Measurements from ENCODE around the gene AQP1. TPM values are rescaled to one million over a fixed set of nuclear protein-coding genes. Genes with fewer than 3 reads are reported as not detected.

Gene AQP1
- total and polyA plus RNA-seq, 2 of the 8 experiments (the other 6 are each of a cell fraction or from before 2014, with no cell fraction given): 0.18 to 0.19 TPM

DNA sequence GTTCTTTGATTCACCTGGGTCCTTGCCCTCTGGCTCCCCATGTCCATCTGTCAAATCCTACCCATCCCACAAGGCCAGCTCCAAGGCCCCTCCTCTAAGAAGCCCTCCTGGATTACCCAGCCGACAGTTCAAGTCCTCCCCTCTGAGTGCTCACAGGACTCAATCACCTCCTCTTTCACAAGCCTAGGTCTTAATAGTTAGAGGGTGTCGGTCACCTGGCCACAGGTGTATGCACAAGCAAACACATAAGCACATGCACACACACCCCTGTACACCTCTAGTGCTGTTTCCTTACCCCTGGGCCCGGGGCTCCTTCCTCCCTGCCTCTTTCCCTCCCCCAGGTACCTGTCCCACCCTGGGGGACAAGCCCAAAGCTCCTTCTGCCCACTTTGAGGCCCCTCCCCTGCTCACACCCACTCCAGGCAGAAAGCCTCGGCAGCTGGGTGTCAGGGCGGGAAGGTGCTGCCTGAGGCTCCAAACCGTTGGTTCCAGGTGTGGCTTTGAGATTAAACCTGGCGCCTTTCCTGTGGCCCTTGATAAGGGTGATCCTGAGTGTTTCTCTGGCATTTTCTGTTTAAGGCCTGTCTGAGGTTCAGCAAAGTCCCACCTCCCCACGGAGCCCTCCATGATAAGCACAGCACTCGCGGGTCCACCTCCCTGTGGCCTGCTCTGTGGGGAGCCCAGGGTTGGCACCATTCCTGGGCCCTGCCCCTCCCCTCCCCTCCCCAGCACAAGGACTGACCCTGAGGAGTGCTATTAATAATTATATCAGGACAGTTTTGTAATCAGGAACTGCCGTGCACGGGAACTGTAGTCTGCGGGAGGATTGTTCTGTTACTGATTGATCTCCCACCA lies 14.6 kb upstream of the AQP1 start (continued):
- TF ChIP-seq, protein P1, sequence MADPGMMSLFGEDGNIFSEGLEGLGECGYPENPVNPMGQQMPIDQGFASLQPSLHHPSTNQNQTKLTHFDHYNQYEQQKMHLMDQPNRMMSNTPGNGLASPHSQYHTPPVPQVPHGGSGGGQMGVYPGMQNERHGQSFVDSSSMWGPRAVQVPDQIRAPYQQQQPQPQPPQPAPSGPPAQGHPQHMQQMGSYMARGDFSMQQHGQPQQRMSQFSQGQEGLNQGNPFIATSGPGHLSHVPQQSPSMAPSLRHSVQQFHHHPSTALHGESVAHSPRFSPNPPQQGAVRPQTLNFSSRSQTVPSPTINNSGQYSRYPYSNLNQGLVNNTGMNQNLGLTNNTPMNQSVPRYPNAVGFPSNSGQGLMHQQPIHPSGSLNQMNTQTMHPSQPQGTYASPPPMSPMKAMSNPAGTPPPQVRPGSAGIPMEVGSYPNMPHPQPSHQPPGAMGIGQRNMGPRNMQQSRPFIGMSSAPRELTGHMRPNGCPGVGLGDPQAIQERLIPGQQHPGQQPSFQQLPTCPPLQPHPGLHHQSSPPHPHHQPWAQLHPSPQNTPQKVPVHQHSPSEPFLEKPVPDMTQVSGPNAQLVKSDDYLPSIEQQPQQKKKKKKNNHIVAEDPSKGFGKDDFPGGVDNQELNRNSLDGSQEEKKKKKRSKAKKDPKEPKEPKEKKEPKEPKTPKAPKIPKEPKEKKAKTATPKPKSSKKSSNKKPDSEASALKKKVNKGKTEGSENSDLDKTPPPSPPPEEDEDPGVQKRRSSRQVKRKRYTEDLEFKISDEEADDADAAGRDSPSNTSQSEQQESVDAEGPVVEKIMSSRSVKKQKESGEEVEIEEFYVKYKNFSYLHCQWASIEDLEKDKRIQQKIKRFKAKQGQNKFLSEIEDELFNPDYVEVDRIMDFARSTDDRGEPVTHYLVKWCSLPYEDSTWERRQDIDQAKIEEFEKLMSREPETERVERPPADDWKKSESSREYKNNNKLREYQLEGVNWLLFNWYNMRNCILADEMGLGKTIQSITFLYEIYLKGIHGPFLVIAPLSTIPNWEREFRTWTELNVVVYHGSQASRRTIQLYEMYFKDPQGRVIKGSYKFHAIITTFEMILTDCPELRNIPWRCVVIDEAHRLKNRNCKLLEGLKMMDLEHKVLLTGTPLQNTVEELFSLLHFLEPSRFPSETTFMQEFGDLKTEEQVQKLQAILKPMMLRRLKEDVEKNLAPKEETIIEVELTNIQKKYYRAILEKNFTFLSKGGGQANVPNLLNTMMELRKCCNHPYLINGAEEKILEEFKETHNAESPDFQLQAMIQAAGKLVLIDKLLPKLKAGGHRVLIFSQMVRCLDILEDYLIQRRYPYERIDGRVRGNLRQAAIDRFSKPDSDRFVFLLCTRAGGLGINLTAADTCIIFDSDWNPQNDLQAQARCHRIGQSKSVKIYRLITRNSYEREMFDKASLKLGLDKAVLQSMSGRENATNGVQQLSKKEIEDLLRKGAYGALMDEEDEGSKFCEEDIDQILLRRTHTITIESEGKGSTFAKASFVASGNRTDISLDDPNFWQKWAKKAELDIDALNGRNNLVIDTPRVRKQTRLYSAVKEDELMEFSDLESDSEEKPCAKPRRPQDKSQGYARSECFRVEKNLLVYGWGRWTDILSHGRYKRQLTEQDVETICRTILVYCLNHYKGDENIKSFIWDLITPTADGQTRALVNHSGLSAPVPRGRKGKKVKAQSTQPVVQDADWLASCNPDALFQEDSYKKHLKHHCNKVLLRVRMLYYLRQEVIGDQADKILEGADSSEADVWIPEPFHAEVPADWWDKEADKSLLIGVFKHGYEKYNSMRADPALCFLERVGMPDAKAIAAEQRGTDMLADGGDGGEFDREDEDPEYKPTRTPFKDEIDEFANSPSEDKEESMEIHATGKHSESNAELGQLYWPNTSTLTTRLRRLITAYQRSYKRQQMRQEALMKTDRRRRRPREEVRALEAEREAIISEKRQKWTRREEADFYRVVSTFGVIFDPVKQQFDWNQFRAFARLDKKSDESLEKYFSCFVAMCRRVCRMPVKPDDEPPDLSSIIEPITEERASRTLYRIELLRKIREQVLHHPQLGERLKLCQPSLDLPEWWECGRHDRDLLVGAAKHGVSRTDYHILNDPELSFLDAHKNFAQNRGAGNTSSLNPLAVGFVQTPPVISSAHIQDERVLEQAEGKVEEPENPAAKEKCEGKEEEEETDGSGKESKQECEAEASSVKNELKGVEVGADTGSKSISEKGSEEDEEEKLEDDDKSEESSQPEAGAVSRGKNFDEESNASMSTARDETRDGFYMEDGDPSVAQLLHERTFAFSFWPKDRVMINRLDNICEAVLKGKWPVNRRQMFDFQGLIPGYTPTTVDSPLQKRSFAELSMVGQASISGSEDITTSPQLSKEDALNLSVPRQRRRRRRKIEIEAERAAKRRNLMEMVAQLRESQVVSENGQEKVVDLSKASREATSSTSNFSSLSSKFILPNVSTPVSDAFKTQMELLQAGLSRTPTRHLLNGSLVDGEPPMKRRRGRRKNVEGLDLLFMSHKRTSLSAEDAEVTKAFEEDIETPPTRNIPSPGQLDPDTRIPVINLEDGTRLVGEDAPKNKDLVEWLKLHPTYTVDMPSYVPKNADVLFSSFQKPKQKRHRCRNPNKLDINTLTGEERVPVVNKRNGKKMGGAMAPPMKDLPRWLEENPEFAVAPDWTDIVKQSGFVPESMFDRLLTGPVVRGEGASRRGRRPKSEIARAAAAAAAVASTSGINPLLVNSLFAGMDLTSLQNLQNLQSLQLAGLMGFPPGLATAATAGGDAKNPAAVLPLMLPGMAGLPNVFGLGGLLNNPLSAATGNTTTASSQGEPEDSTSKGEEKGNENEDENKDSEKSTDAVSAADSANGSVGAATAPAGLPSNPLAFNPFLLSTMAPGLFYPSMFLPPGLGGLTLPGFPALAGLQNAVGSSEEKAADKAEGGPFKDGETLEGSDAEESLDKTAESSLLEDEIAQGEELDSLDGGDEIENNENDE (IDR thresholded peaks at IDR 0.05; ENCODE audit: insufficient replicate concordance, low read length): no peak
- TF ChIP-seq POU5F1 (IDR thresholded peaks at IDR 0.05; ENCODE audit: low read depth, low read length) (no peak), SUZ12 (IDR thresholded peaks at IDR 0.05; ENCODE audit: low read length) (no peak), NRF1 (IDR thresholded peaks at IDR 0.05; ENCODE audit: low read depth, low read length) (no peak), NANOG (IDR thresholded peaks at IDR 0.05; ENCODE audit: insufficient read depth, low read depth, low read length, poor library complexity, severe bottlenecking) (no peak), PHF8 (conservative IDR thresholded peaks at IDR 0.05; ENCODE audit: low read depth, low read length) (no peak), CBX5 (IDR thresholded peaks at IDR 0.05; ENCODE audit: low read depth, low read length) (no peak), SRF (IDR thresholded peaks at IDR 0.05; ENCODE audit: low read depth, low read length) (no peak), CBX8 (IDR thresholded peaks at IDR 0.05; ENCODE audit: borderline replicate concordance, low read depth, low read length) (no peak), JUN (IDR thresholded peaks at IDR 0.05; ENCODE audit: low read depth, low read length) (no peak)
